GM23248 (cell line): Measurements from ENCODE around the gene HSPBP1. TPM values are rescaled to one million over a fixed set of nuclear protein-coding genes. Genes with fewer than 3 reads are reported as not detected.

Experiments used
- DNase-seq: peaks from one replicate; pipeline ENCODE4 v3.0.0-alpha.2; 2015
- H2AFZ ChIP-seq: fragments of 200-600 bp; sonication (generic); 2 replicates; pipeline ENCODE4 v1.6.1; 2016; ENCODE audit warnings: antibody characterized with exemption
- H3F3A ChIP-seq: fragments of 200-600 bp; sonication (generic); 2 replicates; pipeline ENCODE4 v1.6.1; 2016; ENCODE audit warnings: mild to moderate bottlenecking, antibody characterized with exemption, mixed run types; ENCODE audit not compliant: insufficient read depth
- H3K27ac ChIP-seq: fragments of 200-600 bp; sonication (generic); 2 replicates; pipeline ENCODE4 v1.5.1; 2016; ENCODE audit warnings: mild to moderate bottlenecking
- H3K27me3 ChIP-seq: fragments of 200-600 bp; sonication (generic); replicated peaks from 2 replicates; pipeline ENCODE4 v1.6.1; 2016; ENCODE audit warnings: mild to moderate bottlenecking; ENCODE audit not compliant: insufficient read depth
- H3K36me3 ChIP-seq: fragments of 200-600 bp; sonication (generic); 2 replicates; pipeline ENCODE4 v1.6.1; 2016; ENCODE audit warnings: low read depth, mild to moderate bottlenecking
- H3K4me1 ChIP-seq: fragments of 200-600 bp; sonication (generic); 2 replicates; pipeline ENCODE4 v1.6.1; 2016; ENCODE audit warnings: mild to moderate bottlenecking; ENCODE audit not compliant: insufficient read depth
- H3K4me2 ChIP-seq: fragments of 200-600 bp; sonication (generic); one replicate; pipeline ENCODE4 v1.6.1; 2016; ENCODE audit warnings: mild to moderate bottlenecking; ENCODE audit not compliant: unreplicated experiment
- H3K4me3 ChIP-seq: fragments of 200-600 bp; sonication (generic); 2 replicates; pipeline ENCODE4 v1.5.1; 2016; ENCODE audit warnings: mild to moderate bottlenecking
- H3K79me2 ChIP-seq: fragments of 200-600 bp; sonication (generic); 2 replicates; pipeline ENCODE4 v1.6.1; 2016; ENCODE audit warnings: mild to moderate bottlenecking; ENCODE audit not compliant: insufficient read depth
- H3K9ac ChIP-seq: fragments of 200-600 bp; sonication (generic); 2 replicates; pipeline ENCODE4 v1.6.1; 2016; ENCODE audit warnings: mild to moderate bottlenecking
- H3K9me2 ChIP-seq: fragments of 200-600 bp; sonication (generic); 2 replicates; pipeline ENCODE4 v1.6.1; 2016; ENCODE audit warnings: mixed run types, mild to moderate bottlenecking, moderate library complexity; ENCODE audit not compliant: insufficient read depth
- H3K9me3 ChIP-seq: fragments of 200-600 bp; sonication (generic); one replicate; pipeline ENCODE4 v1.6.1; 2017; ENCODE audit warnings: low read depth
- H4K20me1 ChIP-seq: fragments of 200-600 bp; sonication (generic); 2 replicates; pipeline ENCODE4 v1.6.0; 2016; ENCODE audit not compliant: insufficient read depth
- EZH2 ChIP-seq: fragments of 200-600 bp; sonication (generic); IDR thresholded peaks from 2 replicates; pipeline ENCODE4 v1.6.1; 2018; ENCODE audit warnings: antibody characterized with exemption, mild to moderate bottlenecking; ENCODE audit not compliant: insufficient read depth, poor library complexity, severe bottlenecking
- EZH2phosphoT487 ChIP-seq: fragments of 200-600 bp; sonication (generic); IDR thresholded peaks from 2 replicates; pipeline ENCODE4 v1.6.1; 2018; ENCODE audit warnings: antibody characterized with exemption, moderate library complexity, mild to moderate bottlenecking, low read depth; ENCODE audit not compliant: insufficient read depth
- WGBS, 2 experiments: methylation state at CpG; one replicate each; pipeline ENCODE4 v1.1.6; 2015 to 2017; ENCODE audit warnings: low lambda C conversion rate in 2 of 2, low coverage in 1 of 2; ENCODE audit errors: missing lambda C conversion rate in 2 of 2; 5-methylcytosine and 5-hydroxymethylcytosine counted together
- in situ Hi-C: fragments of 300-500 bp; cut with MboI; formaldehyde crosslinking; loops from 2 replicates; pipeline ENCODE4 v1.15.0; 2020
- polyA plus RNA-seq: library from polyadenylated mRNA; unstranded; fragments of >200 nt; fragmentation: Nextera tagmentation; extraction: Ambion mirVana; gene quantifications from 2 replicates; pipeline ENCODE4 v1.2.1, GENCODE V29; 2016
- total RNA-seq: library from RNA; depleted of rRNA; stranded (reverse); fragments of >200 nt; shearing (Covaris generic); gene quantifications from 2 replicates; pipeline ENCODE4 v1.2.3, GENCODE V29; 2014

The HSPBP1 gene
- total and polyA plus RNA-seq, 2 experiments from 2014 or later: 42.5 to 62.5 TPM

DNA sequence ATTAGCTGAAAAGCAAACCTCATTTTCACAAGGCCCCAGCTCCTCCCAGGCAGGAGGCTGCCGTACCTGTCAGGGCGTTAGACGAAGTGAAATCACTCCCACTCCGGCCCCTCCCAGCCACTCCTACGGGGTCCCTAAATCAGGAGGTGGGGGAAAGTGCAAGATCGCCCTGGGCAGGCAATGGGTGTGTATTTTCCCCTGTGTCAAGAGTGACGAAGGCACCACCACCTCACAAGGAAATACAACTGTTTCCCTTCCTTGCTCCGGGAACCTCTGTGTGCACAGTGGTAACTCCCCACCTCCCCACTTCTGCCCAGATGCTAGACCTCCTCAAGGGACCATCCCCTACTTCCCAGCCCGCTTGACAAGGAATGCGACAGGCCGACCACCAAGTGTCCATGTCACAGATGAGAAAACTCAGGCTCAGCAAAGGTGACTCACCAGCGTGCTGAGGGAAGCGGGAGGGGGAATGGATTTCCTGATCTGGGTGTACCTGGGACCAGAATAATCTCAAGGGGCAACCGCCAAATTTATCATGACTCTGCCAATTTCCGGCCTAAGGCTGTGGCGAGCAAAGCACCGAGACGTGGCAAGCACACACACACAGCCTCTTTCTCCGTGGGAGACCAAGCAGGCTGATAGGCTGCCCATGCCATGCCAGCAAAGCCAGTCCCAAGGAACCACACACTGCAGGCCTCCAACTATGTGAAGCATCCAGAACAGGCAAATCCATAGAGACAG is 28.4 kb downstream of the HSPBP1 start:
- Histone ChIP-seq H3K27me3 (no peaks in the 10 kb centered on the region), H3K79me2 (peaks cover 100% of the 10 kb centered on the region), H3K27ac (no peak overlapping the region), H3K9me2 (no peaks in the 10 kb centered on the region), H3K9ac (no peak overlapping the region), H3F3A (peaks cover 4% of the 10 kb centered on the region; the same call in 1 of the 2 replicates), H3K36me3 (no peaks in the 10 kb centered on the region), H3K4me2 (no peak overlapping the region), H3K4me1 (peaks cover 14% of the 10 kb centered on the region), H3K4me3 (no peak overlapping the region), H2AFZ (no peak overlapping the region), H3K9me3 (no peaks in the 10 kb centered on the region), H4K20me1 (peaks cover 4% of the 10 kb centered on the region; the same call in 1 of the 2 replicates)
- WGBS, 2 experiments: 78 to 83% methylated on average over 19 of the region's 19 CpGs
- in situ Hi-C loops: no loop called here
- TF ChIP-seq EZH2phosphoT487: no peak
- TF ChIP-seq EZH2: no peak
- peak; percentile 12 for DNase-seq

DNA sequence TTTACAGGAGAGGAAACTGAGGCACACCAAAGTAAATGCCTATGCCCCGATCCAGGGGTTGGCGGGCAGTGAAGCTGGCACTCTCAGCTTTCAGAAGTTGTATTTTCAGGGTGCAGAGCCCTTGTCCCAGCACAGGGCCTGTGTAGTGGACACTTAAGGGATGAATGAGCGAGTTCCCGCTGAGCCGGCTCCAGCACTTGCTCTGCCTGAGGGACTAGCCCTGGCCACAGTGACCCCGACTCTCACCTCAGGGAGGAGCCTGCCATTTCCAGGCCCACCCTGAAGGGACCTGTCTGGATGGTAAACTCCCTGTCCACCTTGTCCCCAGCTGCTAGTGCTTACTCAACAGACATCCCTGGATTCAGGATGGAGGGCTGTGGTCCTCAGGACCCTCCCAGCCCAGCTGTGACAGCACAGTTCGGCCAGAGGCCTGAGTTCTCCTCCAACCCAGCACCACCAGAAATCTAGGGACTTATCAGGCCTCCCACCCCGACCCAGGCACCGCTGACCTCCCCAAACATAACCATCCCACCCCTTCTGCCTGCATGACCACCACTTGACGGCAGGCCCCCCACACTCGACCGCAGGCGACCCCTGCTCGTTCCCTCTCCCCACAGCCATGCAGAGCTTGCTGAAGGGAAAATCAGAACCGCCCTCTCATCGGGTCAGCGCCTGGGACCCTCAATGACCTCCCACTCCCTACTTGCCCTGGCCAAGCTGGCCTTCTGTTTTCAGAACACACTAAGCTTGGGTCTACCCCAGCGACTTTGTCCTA is 29.5 kb downstream of the HSPBP1 start:
- Histone ChIP-seq H3K27ac (no peak overlapping the region), H3K4me1 (peaks cover 4% of the 10 kb centered on the region; the same call in 1 of the 2 replicates), H3K4me3 (no peak overlapping the region), H3K4me2 (no peak overlapping the region), H3K27me3 (no peaks in the 10 kb centered on the region), H3K9ac (no peak overlapping the region), H3F3A (no peaks in the 10 kb centered on the region), H3K9me2 (no peaks in the 10 kb centered on the region), H2AFZ (no peak overlapping the region), H4K20me1 (no peaks in the 10 kb centered on the region; the same call in 1 of the 2 replicates), H3K79me2 (peaks cover 97% of the 10 kb centered on the region), H3K9me3 (no peaks in the 10 kb centered on the region), H3K36me3 (no peaks in the 10 kb centered on the region)
- in situ Hi-C loops: no loop called here
- DNase-seq: no peak
- WGBS, 2 experiments: 89 to 90% methylated on average over 14 to 18 of the region's 18 CpGs
- no peak for TF ChIP-seq EZH2
- TF ChIP-seq EZH2phosphoT487: no peak

DNA sequence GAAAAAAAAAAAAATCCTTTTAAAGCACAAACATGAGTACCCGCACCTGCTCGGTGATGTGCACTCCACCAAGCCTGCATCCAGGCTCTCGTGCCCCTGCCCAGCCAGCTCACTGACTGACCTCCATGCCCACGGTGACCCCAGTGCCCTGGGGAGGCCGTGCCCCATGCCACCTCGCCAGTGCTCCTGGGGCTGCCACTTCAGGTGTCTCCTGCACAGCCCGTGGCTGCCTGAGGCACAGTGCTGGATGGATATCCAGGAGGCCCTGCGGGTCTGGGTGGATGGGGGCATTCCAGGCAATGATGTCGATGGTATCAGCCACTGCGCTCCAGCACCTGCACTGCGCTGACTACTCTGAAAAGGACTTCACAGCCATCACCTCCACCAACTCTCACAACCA is 30.1 kb downstream of the HSPBP1 start:
- H3K4me1 ChIP-seq: 0 out of 2 replicates have a peak, but pooled peaks cover 3% of the 10 kb centered on the region
- no peaks in the 10 kb centered on the region for H3K9me3 ChIP-seq
- no peak for DNase-seq
- H3K4me2 ChIP-seq: no peak overlapping the region
- no peaks in the 10 kb centered on the region; the same call in 1 of the 2 replicates for H4K20me1 ChIP-seq
- no peak overlapping the region for H3K27ac ChIP-seq
- no peaks in the 10 kb centered on the region for H3K27me3 ChIP-seq
- no peaks in the 10 kb centered on the region for H3F3A ChIP-seq
- H3K36me3 ChIP-seq: no peaks in the 10 kb centered on the region
- in situ Hi-C loops: no loop called here
- no peak overlapping the region for H3K9ac ChIP-seq
- no peak overlapping the region for H2AFZ ChIP-seq
- TF ChIP-seq EZH2 (no peak), EZH2phosphoT487 (no peak)
- WGBS, 2 experiments: 91 to 92% methylated on average over 11 of the region's 11 CpGs
- H3K4me3 ChIP-seq: no peak overlapping the region
- peaks cover 93% of the 10 kb centered on the region for H3K79me2 ChIP-seq
- H3K9me2 ChIP-seq: no peaks in the 10 kb centered on the region

- Histone ChIP-seq H2AFZ (no peak overlapping the region), H3K9ac (no peak overlapping the region), H4K20me1 (no peaks in the 10 kb centered on the region; the same call in 1 of the 2 replicates), H3K79me2 (peaks cover 90% of the 10 kb centered on the region), H3K4me2 (no peak overlapping the region), H3K27ac (no peak overlapping the region), H3K27me3 (no peaks in the 10 kb centered on the region), H3F3A (no peaks in the 10 kb centered on the region), H3K36me3 (no peaks in the 10 kb centered on the region), H3K9me3 (no peaks in the 10 kb centered on the region), H3K4me3 (no peak overlapping the region), H3K9me2 (no peaks in the 10 kb centered on the region), H3K4me1 (0 out of 2 replicates have a peak, but pooled peaks cover 3% of the 10 kb centered on the region)
- in situ Hi-C loops: no loop called here
- DNase-seq: no peak
- TF ChIP-seq EZH2phosphoT487: no peak
- WGBS, 2 experiments: 78 to 86% methylated on average over 9 of the region's 9 CpGs
Measured at GRCh38 chr19:55248704-55249103, 31.2 kb downstream of the HSPBP1 start.
